Epidermal melanocyte (primary cell): Measurements from ENCODE around the gene CHERP.
"Not testable (repeated sequence)": the region's sequence is repeated elsewhere in the genome, so short reads cannot be mapped to it uniquely, and the experiment has no call there.

Experiments
- DNase-seq: peaks from one replicate; pipeline ENCODE4 v3.0.0; 2011; ENCODE audit warnings: low spot score; ENCODE audit not compliant: insufficient read length

Gene CHERP

GRCh38 chr19:16476401-16476800 lies 65.8 kb downstream of the CHERP start:
- DNase-seq, result no peak

- no peak for DNase-seq
Observed at GRCh38 chr19:16473875-16474392, 68.3 kb downstream of the CHERP start.

- DNase-seq, result no peak
Observed at GRCh38 chr19:16472992-16473391, 69.2 kb downstream of the CHERP start.

- not testable (repeated sequence) for DNase-seq
Observed at GRCh38 chr19:16472559-16472899, 69.7 kb downstream of the CHERP start.

GRCh38 chr19:16470911-16471811 lies 71.1 kb downstream of the CHERP start:
- no peak for DNase-seq

- no peak for DNase-seq
Observed at GRCh38 chr19:16470541-16470910, 71.7 kb downstream of the CHERP start.
